GM12874 (cell line): ENCODE data around the gene RHOB.

Experiments
- CTCF ChIP-seq: IDR thresholded peaks from 2 replicates; pipeline ENCODE4 v1.5.1; 2011; ENCODE audit warnings: low read depth, mild to moderate bottlenecking, control low read depth, low read length, moderate library complexity; ENCODE audit not compliant: insufficient read depth

The RHOB gene

DNA sequence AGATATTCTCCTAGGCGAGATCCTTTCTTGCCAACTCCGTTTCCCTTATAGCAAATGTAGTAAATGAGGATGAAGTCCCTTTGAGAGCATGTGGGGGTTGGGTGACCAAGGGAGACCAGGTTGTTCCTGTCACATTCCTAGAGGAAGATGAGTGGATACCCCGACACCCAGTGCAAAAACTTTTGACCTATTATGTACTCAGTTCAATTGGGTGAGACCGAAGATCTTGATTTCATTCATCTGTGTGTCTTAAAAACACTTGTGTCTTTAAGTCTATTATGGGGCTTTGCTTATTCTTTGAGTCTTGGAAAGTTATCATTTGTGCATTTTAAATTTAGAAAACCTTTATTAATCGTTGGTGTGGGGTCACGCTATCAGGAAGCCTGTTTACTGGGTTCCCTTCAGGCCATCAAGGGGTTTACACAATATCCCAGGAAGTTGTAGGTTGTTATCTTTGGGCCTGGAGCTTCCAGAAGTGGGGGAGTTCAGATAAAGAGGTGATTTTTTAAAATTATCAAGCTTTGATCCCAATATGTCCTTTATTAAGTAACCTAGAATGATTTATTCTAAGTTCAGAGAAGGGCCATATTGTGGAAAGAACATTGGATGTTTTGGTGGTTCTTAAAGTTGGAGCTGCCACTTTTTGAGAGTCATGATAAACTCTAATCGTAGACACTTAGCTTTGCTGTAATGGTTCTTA lies 2.8 kb downstream of the RHOB start:
- TF ChIP-seq CTCF, result no peak

- TF ChIP-seq CTCF, result no peak
Observed at GRCh38 chr2:20450201-20450999, 3.5 kb downstream of the RHOB start.

DNA sequence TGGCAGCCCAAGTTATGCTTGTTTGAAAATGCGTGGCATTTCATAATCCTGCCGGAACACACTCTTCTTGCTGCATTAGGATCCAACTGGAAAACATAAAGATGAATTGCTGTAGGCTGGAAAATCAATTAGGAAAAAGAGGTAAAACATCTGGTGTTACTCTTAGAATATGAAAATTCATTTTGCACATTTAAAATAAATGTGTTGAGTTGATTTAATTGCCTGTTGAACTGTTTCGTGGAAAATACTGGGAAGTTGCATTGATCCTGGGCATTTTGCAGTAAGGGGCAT lies 4.1 kb downstream of the RHOB start:
- no peak for TF ChIP-seq CTCF

DNA sequence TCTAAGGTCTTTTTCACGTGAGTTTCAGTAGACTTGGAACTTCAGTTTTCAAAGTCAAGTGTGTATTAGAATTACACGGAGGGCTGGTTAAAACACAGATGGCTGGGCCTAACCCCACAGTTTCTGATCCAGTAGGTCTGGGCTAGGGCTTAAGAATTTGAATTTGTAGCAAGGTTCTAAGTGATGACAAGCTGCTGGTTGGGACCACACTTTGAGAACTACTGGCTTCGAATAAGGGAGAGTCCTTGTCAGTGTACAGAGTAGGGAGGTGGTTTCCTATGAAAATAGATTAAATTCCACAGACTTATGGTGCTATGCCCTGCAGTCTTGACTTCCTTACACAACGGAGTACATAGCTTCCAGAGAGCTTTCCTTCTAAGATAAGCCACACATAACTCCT lies 4.5 kb downstream of the RHOB start:
- TF ChIP-seq CTCF, result no peak

DNA sequence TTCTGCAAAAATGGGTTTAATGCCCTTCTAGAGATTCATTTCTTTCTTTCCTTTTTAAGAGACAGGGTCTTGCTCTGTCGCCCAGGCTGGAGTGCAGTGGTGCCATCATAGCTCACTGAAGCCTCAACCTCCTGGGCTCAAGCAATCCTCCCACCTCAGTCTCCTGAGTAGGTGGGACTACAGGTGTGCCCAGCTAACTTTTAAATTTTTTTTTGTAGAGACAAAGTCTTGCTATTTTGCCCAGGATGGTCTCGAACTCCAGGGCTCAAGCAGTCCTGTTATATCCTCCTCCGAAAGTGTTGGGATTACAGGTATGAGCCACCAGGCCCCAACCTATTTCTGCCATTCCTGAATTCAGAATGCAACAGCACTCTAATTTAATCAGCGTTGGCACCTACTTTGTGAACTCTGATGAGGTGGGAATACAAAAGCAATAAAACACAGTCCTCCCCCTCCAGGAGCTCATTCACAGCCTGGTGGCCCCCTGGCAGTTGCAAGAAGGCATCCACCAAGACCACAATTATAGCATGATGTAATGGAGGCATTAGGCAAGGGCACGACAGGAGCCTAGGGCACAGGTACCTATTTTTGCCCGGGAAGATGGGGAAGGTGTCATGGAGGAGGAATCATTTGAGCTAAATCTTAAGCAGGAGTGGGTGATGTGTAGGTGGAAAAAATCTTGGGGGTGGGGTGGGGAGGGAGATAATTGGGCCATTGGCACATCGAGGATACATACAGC lies 5.1 kb downstream of the RHOB start:
- no peak for TF ChIP-seq CTCF

DNA sequence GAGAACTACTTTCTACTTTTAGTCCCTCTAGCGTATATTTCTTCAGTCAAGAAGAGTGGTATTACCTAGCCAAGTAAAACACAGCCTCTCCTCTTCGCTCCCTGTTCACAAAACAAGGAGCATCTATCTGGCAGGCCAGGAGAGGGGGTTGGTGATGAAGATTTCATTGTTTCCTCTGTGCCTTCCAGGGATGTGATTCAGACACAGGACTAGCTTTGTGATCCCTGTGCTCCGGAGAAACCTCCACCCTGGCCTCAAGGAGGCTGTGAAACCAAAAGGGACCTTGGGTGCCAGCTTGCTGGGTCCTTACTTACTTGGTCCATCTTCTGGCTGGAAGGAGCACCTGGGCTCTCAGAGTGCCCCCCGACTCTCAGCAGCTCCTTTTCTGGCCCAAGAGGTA lies 5.7 kb downstream of the RHOB start:
- no peak for TF ChIP-seq CTCF

- no peak for TF ChIP-seq CTCF
Observed at GRCh38 chr2:20453087-20453486, 6.2 kb downstream of the RHOB start.
